Duodenal mucosa (tissue), 2 donors: ENCODE results near the gene ABCC10.

ENCODE experiments used
- H3K27ac ChIP-seq: one replicate; pipeline ENCODE4 v1.7.0; 2013; ENCODE audit warnings: low read depth, low read length
- H3K27me3 ChIP-seq, 2 donors: one replicate each; pipeline ENCODE4 v1.7.0; 2013; ENCODE audit warnings: low read length in 2 of 2, control low read depth in 1 of 2; ENCODE audit not compliant: insufficient read depth in 2 of 2, control insufficient read depth in 1 of 2
- H3K36me3 ChIP-seq, 2 donors: one replicate each; pipeline ENCODE4 v1.7.0; 2013; ENCODE audit warnings: low read length in 2 of 2, control low read depth in 1 of 2; ENCODE audit not compliant: insufficient read depth in 2 of 2, control insufficient read depth in 1 of 2
- H3K4me1 ChIP-seq, 2 donors: one replicate each; pipeline ENCODE4 v1.7.0; 2013; ENCODE audit warnings: low read length in 2 of 2, control low read depth in 1 of 2; ENCODE audit not compliant: insufficient read depth in 2 of 2, control insufficient read depth in 1 of 2
- H3K4me3 ChIP-seq, 2 donors: one replicate each; pipeline ENCODE4 v1.7.0; 2013; ENCODE audit warnings: low read length in 2 of 2, low read depth in 1 of 2
- H3K9ac ChIP-seq, 2 donors: one replicate each; pipeline ENCODE4 v1.7.0; 2013; ENCODE audit warnings: low read length in 2 of 2, low read depth in 1 of 2
- H3K9me3 ChIP-seq, 2 donors: one replicate each; pipeline ENCODE4 v1.7.0; 2013; ENCODE audit warnings: low read length in 2 of 2, control low read depth in 1 of 2; ENCODE audit not compliant: control insufficient read depth in 1 of 2

Gene ABCC10

GRCh38 chr6:43476746-43477145 is 49.4 kb downstream of the ABCC10 start:
- Histone ChIP-seq H3K36me3 (no peaks in the 10 kb centered on the region), H3K27me3 (no peaks in the 10 kb centered on the region), H3K4me1 (peaks cover 19 to 22% of the 10 kb centered on the region in 2 donors), H3K27ac (no peak overlapping the region), H3K9ac (peak overlapping the region; percentile 20 to 36), H3K4me3 (peak overlapping the region; percentile 73 to 92), H3K9me3 (no peaks in the 10 kb centered on the region)

GRCh38 chr6:43477235-43478007 is 50.1 kb downstream of the ABCC10 start, which contains the start of gene TJAP1:
Gene TJAP1 (plus strand): TSS chr6:43477570. CDS start chr6:43499002, 21,432 bp downstream.
- Histone ChIP-seq H3K27me3 (no peaks in the 10 kb centered on the region), H3K4me1 (peaks cover 25 to 29% of the 10 kb centered on the region in 2 donors), H3K4me3 (peak within 1 kb of the TSS; percentile 73 to 92), H3K36me3 (no peaks in the 10 kb centered on the region), H3K27ac (no peak within 1 kb of the TSS), H3K9me3 (no peaks in the 10 kb centered on the region), H3K9ac (peak within 1 kb of the TSS; percentile 65 to 88)

- Histone ChIP-seq H3K27ac (no peak overlapping the region), H3K9me3 (no peaks in the 10 kb centered on the region), H3K4me1 (peaks cover 26 to 31% of the 10 kb centered on the region in 2 donors), H3K4me3 (peak overlapping the region; percentile 73 to 92), H3K36me3 (no peaks in the 10 kb centered on the region), H3K9ac (peak overlapping the region; percentile 65 to 88), H3K27me3 (no peaks in the 10 kb centered on the region)
Measured at GRCh38 chr6:43478008-43478372, 50.6 kb downstream of the ABCC10 start.

- Histone ChIP-seq H3K27me3 (no peaks in the 10 kb centered on the region), H3K9me3 (no peaks in the 10 kb centered on the region), H3K9ac (no peak overlapping the region), H3K4me1 (peaks cover 26 to 31% of the 10 kb centered on the region in 2 donors), H3K4me3 (no peak overlapping the region), H3K36me3 (no peaks in the 10 kb centered on the region), H3K27ac (no peak overlapping the region)
Measured at GRCh38 chr6:43481075-43481474, 53.7 kb downstream of the ABCC10 start.

GRCh38 chr6:43481591-43482236 is 54.4 kb downstream of the ABCC10 start:
- Histone ChIP-seq H3K27me3 (no peaks in the 10 kb centered on the region), H3K9me3 (no peaks in the 10 kb centered on the region), H3K9ac (no peak overlapping the region), H3K4me1 (peaks cover 26 to 31% of the 10 kb centered on the region in 2 donors), H3K36me3 (no peaks in the 10 kb centered on the region), H3K4me3 (no peak overlapping the region), H3K27ac (no peak overlapping the region)

- peaks cover 21 to 23% of the 10 kb centered on the region in 2 donors for H3K4me1 ChIP-seq
- H3K27me3 ChIP-seq: no peaks in the 10 kb centered on the region
- H3K27ac ChIP-seq: no peak overlapping the region
- H3K4me3 ChIP-seq: no peak overlapping the region
- no peak overlapping the region for H3K9ac ChIP-seq
- peaks cover 0 to 5% of the 10 kb centered on the region in 2 donors for H3K36me3 ChIP-seq
- no peaks in the 10 kb centered on the region for H3K9me3 ChIP-seq
Measured at GRCh38 chr6:43488667-43489276, 61.4 kb downstream of the ABCC10 start.

- H3K4me1 ChIP-seq: peaks cover 28% of the 10 kb centered on the region in 2 donors
- peaks cover 0 to 5% of the 10 kb centered on the region in 2 donors for H3K36me3 ChIP-seq
- H3K4me3 ChIP-seq: no peak overlapping the region
- H3K9me3 ChIP-seq: no peaks in the 10 kb centered on the region
- H3K9ac ChIP-seq: no peak overlapping the region
- H3K27ac ChIP-seq: no peak overlapping the region
- H3K27me3 ChIP-seq: no peaks in the 10 kb centered on the region
Measured at GRCh38 chr6:43489277-43490072, 62.1 kb downstream of the ABCC10 start.

GRCh38 chr6:43490523-43490939 is 63.2 kb downstream of the ABCC10 start:
- H3K4me3 ChIP-seq: peak overlapping the region in 1 of 2 donors; percentile 16
- H3K36me3 ChIP-seq: peaks cover 0 to 5% of the 10 kb centered on the region in 2 donors
- H3K9ac ChIP-seq: no peak overlapping the region
- H3K9me3 ChIP-seq: no peaks in the 10 kb centered on the region
- H3K27me3 ChIP-seq: no peaks in the 10 kb centered on the region
- H3K27ac ChIP-seq: no peak overlapping the region
- H3K4me1 ChIP-seq: peaks cover 37 to 38% of the 10 kb centered on the region in 2 donors

- Histone ChIP-seq H3K9ac (peak overlapping the region in 1 of 2 donors; percentile 28), H3K4me1 (peaks cover 43 to 46% of the 10 kb centered on the region in 2 donors)
Measured at GRCh38 chr6:43491750-43492661, 64.7 kb downstream of the ABCC10 start.

More at GRCh38 chr6:43491750-43492661, 64.7 kb downstream of the ABCC10 start:
- H3K4me3 ChIP-seq: peak overlapping the region; percentile 29 to 57
- H3K36me3 ChIP-seq: peaks cover 0 to 8% of the 10 kb centered on the region in 2 donors
- H3K27me3 ChIP-seq: no peaks in the 10 kb centered on the region
- no peak overlapping the region for H3K27ac ChIP-seq
- no peaks in the 10 kb centered on the region for H3K9me3 ChIP-seq
